GM12878 (cell line): ENCODE data around the gene PDCD11. TPM values are rescaled to one million over a fixed set of nuclear protein-coding genes. Genes with fewer than 3 reads are reported as not detected.
A peak's percentile ranks its signal among the peaks of the same experiment; 100 is the strongest.

Experiments
- ATAC-seq: fragments of 200-7000 bp; cut with Tn5 transposase; 3 replicates; pipeline ENCODE4 v1.9.1; 2020; ENCODE audit warnings: mild to moderate bottlenecking, moderate library complexity
- BruUV-seq: library from RNA; stranded (reverse); fragments of 400-500 nt; replicated peaks from 2 replicates; lab custom pipeline; 2021; lab: Mats Ljungman, UMichigan
- CTCF ChIA-PET: fragments of 300-600 bp; sonication (Branson Sonifier 250); formaldehyde crosslinking; extraction: SDS; loops from one replicate; lab custom pipeline; 2021; ENCODE audit warnings: inconsistent platforms; lab: Yijun Ruan, JAX
- POLR2A ChIA-PET: fragments of 350-600 bp; formaldehyde crosslinking; extraction: SDS; loops from one replicate; lab custom pipeline; 2021; ENCODE audit warnings: inconsistent platforms; lab: Charles Lee
- RAD21 ChIA-PET: fragments of 300-600 bp; sonication (Branson Sonifier 250); formaldehyde crosslinking; loops from one replicate; lab custom pipeline; 2023; ENCODE audit warnings: antibody characterized with exemption; ENCODE audit not compliant: unreplicated experiment; lab: Charles Lee
- SMC1A ChIA-PET: fragments of 300-600 bp; sonication (Branson Sonifier 250); formaldehyde crosslinking; loops from one replicate; lab custom pipeline; 2023; ENCODE audit not compliant: unreplicated experiment, uncharacterized antibody; lab: Charles Lee
- DNase-seq: peaks from one replicate; pipeline ENCODE4 v3.0.0-alpha.2; 2011; ENCODE audit warnings: low read depth, low spot score
- FAIRE-seq: peaks from 3 replicates; lab custom pipeline; 2011; peaks lifted over from hg19 to GRCh38; lab: Jason Lieb, UNC
- H2AFZ ChIP-seq: 2 replicates; pipeline ENCODE4 v1.6.0; 2011; ENCODE audit warnings: low read depth, low read length, control low read depth; ENCODE audit not compliant: control insufficient read depth
- H3K27ac ChIP-seq: 2 replicates; pipeline ENCODE4 v1.5.1; 2011; ENCODE audit warnings: control low read depth; ENCODE audit not compliant: control insufficient read depth, insufficient read depth
- H3K27me3 ChIP-seq, 2 experiments: replicated peaks in 1 of 2; 2 replicates each; pipeline versions ENCODE4 v1.6.0 to v1.6.1; 2011; ENCODE audit warnings: low read length in 1 of 2; ENCODE audit not compliant: control insufficient read depth in 2 of 2, insufficient read depth in 2 of 2
- H3K36me3 ChIP-seq, 2 experiments: 2 replicates each; pipeline ENCODE4 v1.5.1; 2011; ENCODE audit warnings: low read length in 1 of 2; ENCODE audit not compliant: control insufficient read depth in 2 of 2, insufficient read depth in 2 of 2
- H3K4me1 ChIP-seq: 2 replicates; pipeline ENCODE4 v1.6.1; 2011; ENCODE audit warnings: mild to moderate bottlenecking, low read length, moderate library complexity, mixed read lengths; ENCODE audit not compliant: control insufficient read depth, insufficient read depth
- H3K4me2 ChIP-seq: 2 replicates; pipeline ENCODE4 v1.6.0; 2011; ENCODE audit warnings: control low read depth; ENCODE audit not compliant: control insufficient read depth, insufficient read depth
- H3K4me3 ChIP-seq: fragments of 200-600 bp; sonication (generic); 2 replicates; pipeline ENCODE4 v1.5.1; 2016
- H3K79me2 ChIP-seq: 2 replicates; pipeline ENCODE4 v1.6.0; 2011; ENCODE audit warnings: low read length; ENCODE audit not compliant: control insufficient read depth, insufficient read depth
- H3K9ac ChIP-seq: 2 replicates; pipeline ENCODE4 v1.8.0; 2011; ENCODE audit warnings: low read length, control low read depth, mixed read lengths; ENCODE audit not compliant: control insufficient read depth, insufficient read depth
- H3K9me3 ChIP-seq: replicated peaks from 3 replicates; pipeline ENCODE4 v1.5.1; 2011; ENCODE audit warnings: mild to moderate bottlenecking, low read length; ENCODE audit not compliant: control insufficient read depth, insufficient read depth
- H4K20me1 ChIP-seq: 2 replicates; pipeline ENCODE4 v1.6.0; 2011; ENCODE audit not compliant: control insufficient read depth, insufficient read depth
- BACH1 ChIP-seq: fragments of 450-650 bp; IDR thresholded peaks from 2 replicates; pipeline ENCODE4 v1.6.1; 2017; ENCODE audit warnings: mild to moderate bottlenecking, borderline replicate concordance
- CBX5 ChIP-seq: sonication (generic); IDR thresholded peaks from 2 replicates; pipeline ENCODE4 v1.6.1; 2016; ENCODE audit warnings: low read depth, moderate library complexity, mild to moderate bottlenecking, inconsistent platforms
- ESRRA ChIP-seq: IDR thresholded peaks from 2 replicates; pipeline ENCODE4 v1.6.1; 2012; ENCODE audit warnings: mild to moderate bottlenecking, low read length, improper control_type of control experiment
- KAT2A ChIP-seq: conservative IDR thresholded peaks from 2 replicates; pipeline ENCODE4 v1.6.1; 2011; ENCODE audit warnings: low read depth, low read length; ENCODE audit not compliant: control insufficient read depth
- KDM1A ChIP-seq: fragments of 200-600 bp; sonication (generic); IDR thresholded peaks from 2 replicates; pipeline ENCODE4 v1.6.1; 2016; ENCODE audit warnings: borderline replicate concordance
- KLF5 ChIP-seq: fragments of 450-650 bp; IDR thresholded peaks from 2 replicates; pipeline ENCODE4 v1.6.1; 2014; ENCODE audit warnings: mild to moderate bottlenecking; ENCODE audit not compliant: partially characterized antibody
- MTA2 ChIP-seq: fragments of 450-650 bp; IDR thresholded peaks from 2 replicates; pipeline ENCODE4 v1.6.1; 2016; ENCODE audit warnings: low read depth, mild to moderate bottlenecking, moderate library complexity
- NFYA ChIP-seq: IDR thresholded peaks from 2 replicates; pipeline ENCODE4 v1.6.1; 2011; ENCODE audit warnings: low read depth, mild to moderate bottlenecking, low read length, improper control_type of control experiment, borderline replicate concordance
- POLR2AphosphoS5 ChIP-seq: IDR thresholded peaks from 2 replicates; pipeline ENCODE4 v1.6.1; 2011; ENCODE audit warnings: mild to moderate bottlenecking, low read length, inconsistent platforms
- RAD21 ChIP-seq: IDR thresholded peaks from 2 replicates; pipeline ENCODE4 v1.6.1; 2011; ENCODE audit warnings: mild to moderate bottlenecking, low read depth, low read length, moderate library complexity; ENCODE audit not compliant: insufficient read depth
- SMAD5 ChIP-seq: IDR thresholded peaks from 2 replicates; pipeline ENCODE4 v1.6.1; 2016; ENCODE audit warnings: antibody characterized with exemption, low read depth
- ZNF24 ChIP-seq: fragments of 450-650 bp; IDR thresholded peaks from 2 replicates; pipeline ENCODE4 v1.6.1; 2017; ENCODE audit warnings: antibody characterized with exemption, mild to moderate bottlenecking
- ZNF384 ChIP-seq: IDR thresholded peaks from 2 replicates; pipeline ENCODE4 v1.6.1; 2012; ENCODE audit warnings: low read depth, mild to moderate bottlenecking, low read length, improper control_type of control experiment, borderline replicate concordance
- WGBS: methylation state at CpG from one replicate; pipeline ENCODE4 v1.1.6; 2016; ENCODE audit warnings: low lambda C conversion rate; ENCODE audit not compliant: insufficient replicate concordance, insufficient coverage; ENCODE audit errors: missing lambda C conversion rate; 5-methylcytosine and 5-hydroxymethylcytosine counted together
- in situ Hi-C: fragments of 300-500 bp; cut with MboI; formaldehyde crosslinking; loops from 9 replicates; pipeline ENCODE4 v1.14.3; 2018; ENCODE audit warnings: mixed read lengths
- intact Hi-C: fragments of 100-400 bp; cut with micrococcal nuclease; formaldehyde crosslinking; loops from one replicate; pipeline ENCODE4 v1.14.2; 2022; ENCODE audit not compliant: unreplicated experiment
- polyA plus RNA-seq, 11 experiments: library from polyadenylated mRNA; depleted of rRNA in 4 of 11; unstranded in 6 of 11; stranded (reverse) in 5 of 11; fragments of >200 nt; fragmentation: Nextera tagmentation in 4 of 11; fragmentation: Illumina TruSeq in 1 of 11; extraction: Ambion mirVana in 4 of 11; extraction: Trizol in 1 of 11; gene quantifications; 1 replicate in 1 of 11; 2 replicates in 10 of 11; pipeline versions ENCODE4 v1.2.1 to v1.2.3, GENCODE V29; 2011 to 2016; ENCODE audit warnings: inconsistent platforms in 2 of 11, missing spikeins in 2 of 11, low read depth in 1 of 11
- total RNA-seq, 4 experiments: library from RNA; depleted of rRNA in 3 of 4; stranded (reverse); fragments of >200 nt in 3 of 4; fragmentation: Illumina TruSeq in 1 of 4; extraction: Trizol in 1 of 4; gene quantifications; 2 replicates each; pipeline versions ENCODE4 v1.2.1 to v1.2.3, GENCODE V29; 2013 to 2021
- TF ChIP-seq, protein P1 (sequence below): IDR thresholded peaks from 2 replicates; pipeline ENCODE4 v1.6.1; 2011; ENCODE audit warnings: low read depth, mild to moderate bottlenecking, low read length, moderate library complexity, borderline replicate concordance; ENCODE audit errors: extremely low read depth
- TF ChIP-seq, protein P2 (sequence below): fragments of 450-650 bp; IDR thresholded peaks from 2 replicates; pipeline ENCODE4 v1.6.1; 2014; ENCODE audit warnings: mild to moderate bottlenecking

Gene PDCD11
- total and polyA plus RNA-seq, 10 of the 15 experiments (the other 5 are each of a cell fraction or from before 2014, with no cell fraction given): 13.9 to 69.7 (median 44.8) TPM

GRCh38 chr10:103467406-103467805, 71.0 kb downstream of the PDCD11 start (continued):
- TF ChIP-seq ZNF384 (peak; percentile 82), ZNF24 (peak; percentile 73; the same call in 1 of the 2 replicates), NFYA (no peak), MTA2 (peak; percentile 46), CBX5 (0 out of 2 replicates have a peak, but pooled peaks have one; percentile 35)
- TF ChIP-seq, all 136 proteins: peak for 35

DNA sequence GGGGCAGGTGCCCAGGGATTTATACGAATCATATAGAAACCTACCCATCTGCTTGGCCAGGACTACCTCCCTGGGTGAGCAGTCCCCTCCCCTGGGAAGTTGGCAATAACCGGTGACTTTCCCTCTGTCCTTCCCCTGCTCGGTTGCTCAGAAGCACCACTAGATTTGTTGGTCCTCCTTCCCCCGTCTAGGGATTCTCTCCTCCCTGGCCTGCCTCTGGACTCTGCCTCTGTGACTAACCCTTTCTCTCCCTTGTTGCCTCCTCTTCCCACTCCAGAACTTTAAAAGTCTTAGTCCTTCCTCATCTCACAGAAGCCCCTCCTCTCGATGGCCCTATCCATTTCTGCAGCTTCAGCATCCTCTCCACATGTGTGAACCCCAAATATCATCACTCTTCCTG, 72.8 kb downstream of the PDCD11 start:
- ATAC-seq: no peak
- no peak overlapping the region for H3K4me2 ChIP-seq
- no peaks in the 10 kb centered on the region for H4K20me1 ChIP-seq
- no peaks in the 10 kb centered on the region for H3K27me3 ChIP-seq
- RAD21 ChIA-PET: interaction anchor here (3.8 kb wide), 1 partner anchor 17 kb away, joined by 56 read pairs; the partner anchor contains the start of gene CALHM2
- no peak for FAIRE-seq
- no peak for DNase-seq
- BruUV-seq: no TSS peak
- H3K4me1 ChIP-seq: peaks cover 79% of the 10 kb centered on the region
- H3K27ac ChIP-seq: peak overlapping the region; percentile 13; the same call in 1 of the 2 replicates
- peak overlapping the region; percentile 9 for H2AFZ ChIP-seq
- CTCF ChIA-PET: interaction anchor here (1.2 to 9.2 kb wide), 4 partner anchors 9 to 17 kb away, joined by 4 to 52 read pairs (median 6); partner anchors contain the start of gene CALHM2
- TF ChIP-seq, protein P1, sequence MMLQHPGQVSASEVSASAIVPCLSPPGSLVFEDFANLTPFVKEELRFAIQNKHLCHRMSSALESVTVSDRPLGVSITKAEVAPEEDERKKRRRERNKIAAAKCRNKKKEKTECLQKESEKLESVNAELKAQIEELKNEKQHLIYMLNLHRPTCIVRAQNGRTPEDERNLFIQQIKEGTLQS: no peak
- TF ChIP-seq RAD21 (no peak), POLR2AphosphoS5 (no peak), KDM1A (no peak), KLF5 (no peak), CBX5 (no peak), KAT2A (no peak), BACH1 (no peak), SMAD5 (no peak), ESRRA (no peak)
- TF ChIP-seq, protein P2, sequence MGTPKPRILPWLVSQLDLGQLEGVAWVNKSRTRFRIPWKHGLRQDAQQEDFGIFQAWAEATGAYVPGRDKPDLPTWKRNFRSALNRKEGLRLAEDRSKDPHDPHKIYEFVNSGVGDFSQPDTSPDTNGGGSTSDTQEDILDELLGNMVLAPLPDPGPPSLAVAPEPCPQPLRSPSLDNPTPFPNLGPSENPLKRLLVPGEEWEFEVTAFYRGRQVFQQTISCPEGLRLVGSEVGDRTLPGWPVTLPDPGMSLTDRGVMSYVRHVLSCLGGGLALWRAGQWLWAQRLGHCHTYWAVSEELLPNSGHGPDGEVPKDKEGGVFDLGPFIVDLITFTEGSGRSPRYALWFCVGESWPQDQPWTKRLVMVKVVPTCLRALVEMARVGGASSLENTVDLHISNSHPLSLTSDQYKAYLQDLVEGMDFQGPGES: no peak
- H3K9ac ChIP-seq: no peak overlapping the region
- no peaks in the 10 kb centered on the region for H3K9me3 ChIP-seq
- no peaks in the 10 kb centered on the region for H3K79me2 ChIP-seq
- H3K4me3 ChIP-seq: no peak overlapping the region
- no peaks in the 10 kb centered on the region for H3K36me3 ChIP-seq
- POLR2A ChIA-PET: interaction anchor here (0.6 to 9.3 kb wide), 5 partner anchors 7 to 102 kb away, joined by 3 to 144 read pairs (median 4); partner anchors contain the start of genes CALHM1, CALHM2 and TAF5
- intact Hi-C loops: no loop called here
- SMC1A ChIA-PET: interaction anchor here (0.9 to 9.8 kb wide), 5 partner anchors 8 to 19 kb away, joined by 3 to 124 read pairs (median 5); partner anchors contain the start of gene CALHM2
- in situ Hi-C loops: no loop called here
- 20% methylated on average over 5 of the region's 5 CpGs for WGBS
